Measurements from ENCODE around the gene TMEM45B. TPM values are rescaled to one million over a fixed set of nuclear protein-coding genes. Genes with fewer than 3 reads are reported as not detected.

Gene TMEM45B
- total RNA-seq, 4 donors from 2014 or later = 30.1 to 127 (median 92.9) TPM

- Histone ChIP-seq H3K27me3 (no peaks in the 10 kb centered on the region), H3K4me1 (no peaks in the 10 kb centered on the region), H3K27ac (no peak overlapping the region), H3K4me3 (no peak overlapping the region), H3K36me3 (peaks cover 37 to 100% (median 57%) of the 10 kb centered on the region in 3 donors), H3K9me3 (no peaks in the 10 kb centered on the region)
- no peak for TF ChIP-seq CTCF (IDR thresholded peaks at IDR 0.05)
- no peak for TF ChIP-seq POLR2A (IDR thresholded peaks at IDR 0.05)
- intact Hi-C loops (cut with DNase I) = no loop called here
- 85 to 86% methylated on average over 7 of the region's 7 CpGs for WGBS, 2 donors
- DNase-seq = no peak
Measured at GRCh38 chr11:129871914-129872313, 56.3 kb downstream of the TMEM45B start.

- peaks cover 29 to 100% (median 65%) of the 10 kb centered on the region in 3 donors for H3K36me3 ChIP-seq
- WGBS, 2 donors = 82 to 98% methylated on average over 3 of the region's 3 CpGs
- TF ChIP-seq CTCF (IDR thresholded peaks at IDR 0.05) = no peak
- no peak for TF ChIP-seq POLR2A (IDR thresholded peaks at IDR 0.05)
Measured at GRCh38 chr11:129880311-129880710, 64.7 kb downstream of the TMEM45B start.

GRCh38 chr11:129881570-129882170 is 66.0 kb downstream of the TMEM45B start:
- Histone ChIP-seq H3K27ac (no peak overlapping the region), H3K27me3 (no peaks in the 10 kb centered on the region), H3K4me3 (no peak overlapping the region), H3K4me1 (no peaks in the 10 kb centered on the region), H3K36me3 (peaks cover 31 to 100% (median 77%) of the 10 kb centered on the region in 3 donors), H3K9me3 (no peaks in the 10 kb centered on the region)
- DNase-seq = no peak
- TF ChIP-seq POLR2A (IDR thresholded peaks at IDR 0.05) (no peak), CTCF (IDR thresholded peaks at IDR 0.05) (peak in 5 of 6 experiments; percentile 15 to 75 (median 43))
- intact Hi-C loops (cut with DNase I) = no loop called here
- WGBS, 2 donors = 62 to 66% methylated on average over 8 to 9 of the region's 9 CpGs

More at GRCh38 chr11:129880311-129880710, 64.7 kb downstream of the TMEM45B start:
- H3K4me3 ChIP-seq = no peak overlapping the region
- no peaks in the 10 kb centered on the region for H3K9me3 ChIP-seq
- H3K27me3 ChIP-seq = no peaks in the 10 kb centered on the region
- no peak overlapping the region for H3K27ac ChIP-seq
- intact Hi-C loops (cut with DNase I) = no loop called here
- no peak for DNase-seq
- no peaks in the 10 kb centered on the region for H3K4me1 ChIP-seq

GRCh38 chr11:129884581-129884980 is 68.9 kb downstream of the TMEM45B start:
- no peaks in the 10 kb centered on the region for H3K27me3 ChIP-seq
- intact Hi-C loops (cut with DNase I) = no loop called here
- H3K9me3 ChIP-seq = no peaks in the 10 kb centered on the region
- no peaks in the 10 kb centered on the region for H3K4me1 ChIP-seq
- no peak overlapping the region for H3K4me3 ChIP-seq
- no peak overlapping the region for H3K27ac ChIP-seq
- DNase-seq = no peak
- peaks cover 14 to 100% (median 74%) of the 10 kb centered on the region in 3 donors for H3K36me3 ChIP-seq
- WGBS, 2 donors = 91 to 92% methylated on average over 7 of the region's 8 CpGs
- TF ChIP-seq POLR2A (IDR thresholded peaks at IDR 0.05) = no peak
- no peak for TF ChIP-seq CTCF (IDR thresholded peaks at IDR 0.05)

GRCh38 chr11:129885381-129885780 is 69.7 kb downstream of the TMEM45B start:
- H3K4me1 ChIP-seq = no peaks in the 10 kb centered on the region
- no peaks in the 10 kb centered on the region for H3K9me3 ChIP-seq
- peaks cover 10 to 100% (median 77%) of the 10 kb centered on the region in 3 donors for H3K36me3 ChIP-seq
- WGBS, 2 donors = 91 to 98% methylated on average over 10 of the region's 12 CpGs
- H3K27me3 ChIP-seq = no peaks in the 10 kb centered on the region
- TF ChIP-seq POLR2A (IDR thresholded peaks at IDR 0.05) (no peak), CTCF (IDR thresholded peaks at IDR 0.05) (no peak)
- intact Hi-C loops (cut with DNase I) = no loop called here
- no peak overlapping the region for H3K4me3 ChIP-seq
- no peak for DNase-seq
- H3K27ac ChIP-seq = no peak overlapping the region

Data from esophagus squamous epithelium (tissue), 5 donors.